Renal cortex interstitium (tissue), 11 donors: ENCODE data around the gene TPK1. TPM values are rescaled to one million over a fixed set of nuclear protein-coding genes. Genes with fewer than 3 reads are reported as not detected.

Experiments
- DNase-seq, 11 donors: peaks; one replicate each; pipeline ENCODE4 v3.0.0-alpha.2; 2013; ENCODE audit warnings: low read depth in 9 of 11, low spot score in 4 of 11; ENCODE audit errors: extremely low read depth in 1 of 11
- polyA plus RNA-seq, 3 donors: library from polyadenylated mRNA; unstranded; fragments of 120-200 nt; gene quantifications; one replicate each; pipeline ENCODE4 v1.2.1, GENCODE V29; 2013; ENCODE audit not compliant: insufficient read length in 3 of 3

TPK1 gene
- polyA plus RNA-seq, 3 donors, result 8.6 to 9.9 (median 8.9) TPM

GRCh38 chr7:144671429-144671828 is 164.4 kb downstream of the TPK1 start:
- no peak for DNase-seq

GRCh38 chr7:144670218-144670617 is 165.6 kb downstream of the TPK1 start:
- DNase-seq, result peak in 7 of 11 donors; percentile 4 to 15 (median 12)

GRCh38 chr7:144668503-144668902 is 167.3 kb downstream of the TPK1 start:
- no peak for DNase-seq

- DNase-seq, result no peak
Measured at GRCh38 chr7:144665689-144666381, 170.0 kb downstream of the TPK1 start.

GRCh38 chr7:144659211-144659610 is 176.6 kb downstream of the TPK1 start:
- DNase-seq, result no peak

- peak in 1 of 11 donors; percentile 3 for DNase-seq
Measured at GRCh38 chr7:144656965-144657517, 178.8 kb downstream of the TPK1 start.

- DNase-seq, result no peak
Measured at GRCh38 chr7:144653449-144653848, 182.4 kb downstream of the TPK1 start.

GRCh38 chr7:144650439-144650838 is 185.4 kb downstream of the TPK1 start:
- DNase-seq, result no peak

- DNase-seq, result no peak
Measured at GRCh38 chr7:144649120-144649519, 186.7 kb downstream of the TPK1 start.

- no peak for DNase-seq
Measured at GRCh38 chr7:144641389-144642044, 194.3 kb downstream of the TPK1 start.

- no peak for DNase-seq
Measured at GRCh38 chr7:144632724-144633123, 203.1 kb downstream of the TPK1 start.

- no peak for DNase-seq
Measured at GRCh38 chr7:144629598-144629997, 206.3 kb downstream of the TPK1 start.

GRCh38 chr7:144629011-144629410 is 206.8 kb downstream of the TPK1 start:
- no peak for DNase-seq

- DNase-seq, result no peak
Measured at GRCh38 chr7:144628176-144628575, 207.7 kb downstream of the TPK1 start.

- DNase-seq, result peak in 1 of 11 donors; percentile 20
Measured at GRCh38 chr7:144622745-144623144, 213.1 kb downstream of the TPK1 start.

GRCh38 chr7:144606261-144606660 is 229.6 kb downstream of the TPK1 start:
- DNase-seq, result no peak

GRCh38 chr7:144596953-144597352 is 238.9 kb downstream of the TPK1 start:
- no peak for DNase-seq

- no peak for DNase-seq
Measured at GRCh38 chr7:144594580-144594979, 241.3 kb downstream of the TPK1 start.

- peak in 2 of 11 donors; percentile 19 to 20 for DNase-seq
Measured at GRCh38 chr7:144588559-144589051, 247.2 kb downstream of the TPK1 start.

GRCh38 chr7:144587701-144588100 is 248.2 kb downstream of the TPK1 start:
- DNase-seq, result no peak
